ENCODE results near the gene ADAM10. TPM values are rescaled to one million over a fixed set of nuclear protein-coding genes. Genes with fewer than 3 reads are reported as not detected.

Gene ADAM10
- total RNA-seq, 4 donors from 2014 or later, result 112 to 157 (median 116) TPM

Small RNAs within 50 kb of the gene (small RNA-seq; reads per million reads assigned to genes)
- gene AC091046.1 (not detected), gene RF00012 (not detected)

Other genes starting within 250 kb of the ADAM10 start
- gene MINDY2, start 21.6 kb upstream of the ADAM10 start, total RNA-seq, result 10 to 100 TPM; 27.1 to 31.3 (median 28.2) TPM
- 100 to 1,000 TPM; 129 to 166 (median 151) TPM for gene SLTM, start 184.0 kb upstream of the ADAM10 start, total RNA-seq
- gene RNF111, start 238.0 kb upstream of the ADAM10 start, total RNA-seq, result 10 to 100 TPM; 19.1 to 33.2 (median 27.4) TPM